Right lobe of liver (tissue), 6 donors: ENCODE measurements around the gene PTPN3. TPM values are rescaled to one million over a fixed set of nuclear protein-coding genes. Genes with fewer than 3 reads are reported as not detected.
A peak's percentile ranks its signal among the peaks of the same experiment; 100 is the strongest.

Source experiments
- ATAC-seq, 4 donors: fragments of 200-7000 bp; cut with Tn5 transposase; one replicate each; pipeline ENCODE4 v1.9.1; 2020; ENCODE audit warnings: mild to moderate bottlenecking in 4 of 4, moderate library complexity in 4 of 4
- DNase-seq, 3 donors: peaks; one replicate each; pipeline ENCODE4 v3.0.0-alpha.2; 2020
- H3K27ac ChIP-seq, 3 donors: fragments of 200-600 bp; one replicate each; pipeline ENCODE4 v1.8.0; 2022
- H3K27me3 ChIP-seq, 2 donors: fragments of 200-600 bp; one replicate each; pipeline ENCODE4 v1.8.0; 2022
- H3K36me3 ChIP-seq, 4 donors: fragments of 200-600 bp; sonication (generic) in 1 of 4; one replicate each; pipeline versions ENCODE4 v1.5.1 to v1.8.0; 2017 to 2022; ENCODE audit warnings: control low read depth in 1 of 4
- H3K4me1 ChIP-seq, 4 donors: fragments of 200-600 bp; sonication (generic) in 1 of 4; one replicate each; pipeline versions ENCODE4 v1.5.1 to v1.8.0; 2017 to 2022; ENCODE audit warnings: control low read depth in 1 of 4
- H3K4me3 ChIP-seq, 3 donors: fragments of 200-600 bp; one replicate each; pipeline ENCODE4 v1.8.0; 2022
- H3K9me3 ChIP-seq, 4 donors: fragments of 200-600 bp; sonication (generic) in 1 of 4; one replicate each; pipeline versions ENCODE4 v1.5.1 to v1.8.0; 2017 to 2022; ENCODE audit warnings: control low read depth in 1 of 4
- CTCF ChIP-seq, 4 donors: fragments of 200-600 bp in 3 of 4; fragments of 450-650 bp in 1 of 4; IDR thresholded peaks; one replicate each; pipeline versions ENCODE4 v1.5.1 to v1.8.0; 2016 to 2022; ENCODE audit warnings: antibody characterized with exemption in 4 of 4, mild to moderate bottlenecking in 2 of 4
- POLR2A ChIP-seq: fragments of 450-650 bp; IDR thresholded peaks from one replicate; pipeline ENCODE4 v1.6.1; 2017; ENCODE audit warnings: antibody characterized with exemption, mild to moderate bottlenecking
- WGBS: methylation state at CpG from one replicate; pipeline ENCODE4 v1.1.6; 2018; ENCODE audit warnings: low coverage, low lambda C conversion rate; ENCODE audit not compliant: insufficient coverage; ENCODE audit errors: missing lambda C conversion rate; 5-methylcytosine and 5-hydroxymethylcytosine counted together
- intact Hi-C, 2 donors: fragments of 100-400 bp; cut with DNase I; formaldehyde crosslinking; loops; one replicate each; pipeline versions ENCODE4 v1.11.2 to v1.14.1; 2022
- total RNA-seq, 6 experiments: library from RNA; depleted of rRNA in 2 of 6; stranded (reverse); fragments of >200 nt in 2 of 6; fragmentation: NEBNext Ultra II Directional in 3 of 6; extraction: Animal tissue kit (Norgen Biotek cat#: 25700) in 3 of 6; gene quantifications; one replicate each; pipeline versions ENCODE4 v1.1.0 to v1.2.4, GENCODE V29; 2016 to 2023
- donor health status: DM: no; HTN: yes; CAD: no.
- donor health status: DM: no; HTN: no; CAD: no.
- donor health status: DM: no; HTN: no; CAD: no.
- donor health status: DM: no; HTN: yes; CAD: no.
- donor health status: DM: no; HTN: yes; CAD: no.

The PTPN3 gene
- total RNA-seq, 6 experiments from 2014 or later, result 15.0 to 33.3 (median 30.0) TPM

GRCh38 chr9:109506097-109506712, 8.1 kb upstream of the PTPN3 start:
- Histone ChIP-seq H3K36me3 (no peaks in the 10 kb centered on the region), H3K9me3 (no peaks in the 10 kb centered on the region), H3K4me3 (no peak overlapping the region), H3K4me1 (peaks cover 0 to 22% (median 13%) of the 10 kb centered on the region in 4 donors), H3K27me3 (no peaks in the 10 kb centered on the region), H3K27ac (peak overlapping the region; percentile 79 to 97 (median 88))
- ATAC-seq (peak; percentile 80 to 84 (median 82)), DNase-seq (peak in 1 of 3 donors; percentile 49)
- WGBS, result 35% methylated on average over 3 of the region's 3 CpGs
- intact Hi-C loops, result no loop called here
- TF ChIP-seq POLR2A (peak; percentile 61), CTCF (IDR thresholded peaks at IDR 0.05) (no peak)

GRCh38 chr9:109504689-109505088, 6.6 kb upstream of the PTPN3 start:
- peak in 1 of 3 donors; percentile 1 for DNase-seq
- H3K36me3 ChIP-seq, result no peaks in the 10 kb centered on the region
- 73% methylated on average over 4 of the region's 5 CpGs for WGBS
- no peaks in the 10 kb centered on the region for H3K9me3 ChIP-seq
- TF ChIP-seq CTCF (IDR thresholded peaks at IDR 0.05) (no peak), POLR2A (no peak)
- H3K27ac ChIP-seq, result peak overlapping the region in 1 of 3 donors; percentile 97
- H3K27me3 ChIP-seq, result no peaks in the 10 kb centered on the region
- intact Hi-C loops, result no loop called here
- ATAC-seq, result no peak
- no peak overlapping the region for H3K4me3 ChIP-seq
- peaks cover 0 to 22% (median 13%) of the 10 kb centered on the region in 4 donors for H3K4me1 ChIP-seq

- TF ChIP-seq CTCF (IDR thresholded peaks at IDR 0.05) (no peak), POLR2A (no peak)
- 59% methylated on average over 4 of the region's 5 CpGs for WGBS
- intact Hi-C loops, result no loop called here
- Histone ChIP-seq H3K36me3 (no peaks in the 10 kb centered on the region), H3K4me3 (peak overlapping the region in 1 of 3 donors; percentile 60), H3K4me1 (peaks cover 0 to 21% (median 6%) of the 10 kb centered on the region in 4 donors), H3K27me3 (no peaks in the 10 kb centered on the region), H3K27ac (peak overlapping the region in 2 of 3 donors; percentile 70 to 77), H3K9me3 (no peaks in the 10 kb centered on the region)
- DNase-seq (no peak), ATAC-seq (no peak)
These were observed 2.4 kb upstream of the PTPN3 start for GRCh38 chr9:109500421-109500974.

- Histone ChIP-seq H3K36me3 (no peaks in the 10 kb centered on the region), H3K4me1 (peaks cover 0 to 21% (median 6%) of the 10 kb centered on the region in 4 donors), H3K4me3 (peak overlapping the region; percentile 32 to 60 (median 49)), H3K27ac (peak overlapping the region; percentile 63 to 77 (median 70)), H3K9me3 (no peaks in the 10 kb centered on the region), H3K27me3 (no peaks in the 10 kb centered on the region)
- ATAC-seq (peak; percentile 83 to 93 (median 90)), DNase-seq (peak; percentile 70 to 81 (median 81))
- TF ChIP-seq POLR2A (peak; percentile 80), CTCF (IDR thresholded peaks at IDR 0.05) (peak in 1 of 4 donors; percentile 4)
- intact Hi-C loops, result loop anchor here in 1 of 2 donors (10.0 kb wide), 1 partner anchor 65 kb away; no protein-coding TSS in a partner anchor
- 16% methylated on average over 15 of the region's 56 CpGs for WGBS
These were observed 1.7 kb upstream of the PTPN3 start for GRCh38 chr9:109499631-109500410.
